Muscle of leg (tissue), 11 donors: ENCODE results near the gene FERMT1. TPM values are rescaled to one million over a fixed set of nuclear protein-coding genes. Genes with fewer than 3 reads are reported as not detected.

Experiments
- DNase-seq: peaks from one replicate; pipeline ENCODE4 v3.0.0; 2013
- H3K27ac ChIP-seq: one replicate; pipeline ENCODE4 v1.5.1; 2013; ENCODE audit warnings: mild to moderate bottlenecking, low read length, control low read depth
- H3K27me3 ChIP-seq: one replicate; pipeline ENCODE4 v1.6.1; 2013; ENCODE audit warnings: low read length; ENCODE audit not compliant: control insufficient read depth, insufficient read depth
- H3K36me3 ChIP-seq: one replicate; pipeline ENCODE4 v1.6.1; 2013; ENCODE audit warnings: low read length; ENCODE audit not compliant: control insufficient read depth, insufficient read depth
- H3K4me1 ChIP-seq: one replicate; pipeline ENCODE4 v1.6.1; 2013; ENCODE audit warnings: low read length; ENCODE audit not compliant: control insufficient read depth, insufficient read depth
- H3K4me3 ChIP-seq: one replicate; pipeline ENCODE4 v1.5.1; 2013; ENCODE audit warnings: low read length, control low read depth
- H3K9me3 ChIP-seq: replicated peaks from 2 replicates; pipeline ENCODE4 v1.6.1; 2013; ENCODE audit warnings: low read depth, low read length; ENCODE audit not compliant: control insufficient read depth
- WGBS: methylation state at CpG from one replicate; pipeline ENCODE4 v1.1.5; 2013; ENCODE audit warnings: missing lambda C conversion rate; ENCODE audit not compliant: insufficient coverage; 5-methylcytosine and 5-hydroxymethylcytosine counted together
- polyA plus RNA-seq, 8 donors: library from polyadenylated mRNA; unstranded; fragments of 120-200 nt; gene quantifications; one replicate each; pipeline versions ENCODE4 v1.2.1 to v1.2.3, GENCODE V29; 2013; ENCODE audit warnings: inconsistent platforms in 1 of 8, low replicate concordance in 1 of 8; ENCODE audit not compliant: insufficient read length in 8 of 8, insufficient read depth in 1 of 8
- total RNA-seq: library from RNA; stranded (reverse); fragments of 120-200 nt; gene quantifications from one replicate; pipeline ENCODE4 v1.2.4, GENCODE V29; 2013

FERMT1 gene
- total and polyA plus RNA-seq, 9 donors: 0.23 to 2.6 (median 0.42) TPM

DNA sequence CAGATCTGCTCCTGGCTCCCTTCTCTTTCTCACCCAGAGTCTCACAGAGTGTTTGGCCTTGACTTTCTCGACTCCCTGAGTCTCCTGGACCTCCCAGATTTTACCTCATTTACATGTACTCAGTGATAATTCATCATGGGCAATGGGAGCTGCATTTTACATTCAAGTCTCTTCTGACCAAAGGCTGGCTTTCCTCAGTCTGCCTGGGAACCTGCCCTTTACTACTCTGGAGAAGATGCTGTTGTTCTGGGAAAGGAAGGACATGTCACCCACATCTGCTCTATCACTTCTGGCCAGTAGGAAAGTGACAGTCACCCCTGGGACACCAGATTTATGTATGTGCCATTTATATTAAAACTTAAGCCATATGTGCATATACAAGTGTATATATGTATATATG is 76.4 kb downstream of the FERMT1 start:
- peaks cover 13% of the 10 kb centered on the region for H3K27me3 ChIP-seq
- H3K36me3 ChIP-seq: peaks cover 10% of the 10 kb centered on the region
- DNase-seq: peak; percentile 16
- WGBS: 100% methylated on average over 1 of the region's 1 CpG
- no peak overlapping the region for H3K27ac ChIP-seq
- no peak overlapping the region for H3K4me3 ChIP-seq
- no peaks in the 10 kb centered on the region for H3K9me3 ChIP-seq
- no peaks in the 10 kb centered on the region for H3K4me1 ChIP-seq

DNA sequence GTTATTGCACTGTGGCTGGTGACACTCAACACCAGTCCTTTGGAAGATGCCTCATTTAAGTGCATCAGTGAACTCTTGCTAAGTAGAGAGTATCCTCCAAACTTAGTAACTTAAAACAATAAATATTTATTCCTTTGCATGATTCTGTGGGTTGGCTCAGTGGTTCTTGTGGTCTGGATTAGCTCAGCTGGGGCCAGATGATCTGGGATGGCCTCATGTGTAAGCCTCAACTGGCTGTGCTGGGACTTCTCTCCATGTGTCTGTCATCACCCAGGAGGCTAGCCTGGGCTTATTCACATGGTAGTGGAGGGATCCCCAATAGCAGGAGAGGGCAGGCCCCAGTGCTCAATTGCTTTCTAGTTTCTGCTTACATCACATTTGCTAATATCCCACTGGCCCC is 77.3 kb downstream of the FERMT1 start:
- peaks cover 19% of the 10 kb centered on the region for H3K36me3 ChIP-seq
- no peak for DNase-seq
- no peaks in the 10 kb centered on the region for H3K9me3 ChIP-seq

DNA sequence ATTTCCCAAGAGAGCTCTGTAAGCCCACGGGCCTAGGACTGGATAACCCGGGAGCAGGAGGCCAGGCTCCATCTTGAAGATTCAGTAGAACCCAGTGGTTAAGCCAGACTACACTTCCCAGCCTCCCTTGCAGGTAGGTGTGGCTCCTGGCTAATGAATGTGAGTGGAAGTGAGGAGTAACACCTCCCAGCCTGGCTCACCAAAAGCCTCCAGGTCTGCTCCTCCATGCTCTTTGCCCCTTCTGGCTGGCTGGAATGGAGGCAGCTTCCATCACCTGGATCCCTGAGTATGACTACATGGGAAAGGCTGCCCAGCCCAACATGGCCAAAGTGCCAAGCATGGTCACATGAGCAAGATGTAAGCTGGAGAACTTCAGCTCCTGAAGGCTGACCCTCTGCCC is 78.7 kb downstream of the FERMT1 start:
- Histone ChIP-seq H3K9me3 (no peaks in the 10 kb centered on the region), H3K36me3 (peaks cover 28% of the 10 kb centered on the region), H3K4me1 (no peaks in the 10 kb centered on the region), H3K27ac (no peak overlapping the region), H3K27me3 (peaks cover 2% of the 10 kb centered on the region), H3K4me3 (no peak overlapping the region)
- DNase-seq: no peak
- WGBS: 100% methylated on average over 2 of the region's 2 CpGs

More for the DNA sequence above, 77.3 kb downstream of the FERMT1 start:
- Histone ChIP-seq H3K27ac (no peak overlapping the region), H3K4me1 (no peaks in the 10 kb centered on the region), H3K27me3 (peaks cover 5% of the 10 kb centered on the region), H3K4me3 (no peak overlapping the region)

DNA sequence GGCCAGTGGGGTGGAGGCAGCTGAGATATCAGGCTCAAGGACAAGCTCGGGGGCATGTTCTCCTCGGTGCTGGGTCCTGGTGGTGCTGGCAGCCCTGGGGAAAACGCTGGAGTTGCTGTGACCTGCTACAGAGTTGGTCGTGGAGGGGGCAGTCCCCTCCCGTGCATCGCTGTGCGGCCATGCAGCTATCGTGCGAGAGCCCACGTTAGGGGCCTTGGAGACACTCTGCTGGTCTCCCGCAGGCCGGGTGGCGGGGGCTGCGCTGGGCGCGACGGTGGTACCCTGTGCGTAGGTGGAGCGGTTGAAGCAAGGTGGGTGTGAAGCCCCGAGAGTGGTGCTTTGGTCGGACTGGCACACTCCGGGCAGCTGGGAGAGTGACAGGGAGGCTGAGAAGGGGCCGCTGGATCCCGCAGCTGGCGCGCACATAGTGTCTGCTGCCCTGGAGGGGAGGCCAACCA is 81.0 kb downstream of the FERMT1 start:
- Histone ChIP-seq H3K27me3 (no peaks in the 10 kb centered on the region), H3K4me1 (no peaks in the 10 kb centered on the region), H3K9me3 (no peaks in the 10 kb centered on the region), H3K4me3 (no peak overlapping the region), H3K27ac (no peak overlapping the region), H3K36me3 (peaks cover 38% of the 10 kb centered on the region)
- DNase-seq: no peak
- WGBS: 89% methylated on average over 22 of the region's 26 CpGs

DNA sequence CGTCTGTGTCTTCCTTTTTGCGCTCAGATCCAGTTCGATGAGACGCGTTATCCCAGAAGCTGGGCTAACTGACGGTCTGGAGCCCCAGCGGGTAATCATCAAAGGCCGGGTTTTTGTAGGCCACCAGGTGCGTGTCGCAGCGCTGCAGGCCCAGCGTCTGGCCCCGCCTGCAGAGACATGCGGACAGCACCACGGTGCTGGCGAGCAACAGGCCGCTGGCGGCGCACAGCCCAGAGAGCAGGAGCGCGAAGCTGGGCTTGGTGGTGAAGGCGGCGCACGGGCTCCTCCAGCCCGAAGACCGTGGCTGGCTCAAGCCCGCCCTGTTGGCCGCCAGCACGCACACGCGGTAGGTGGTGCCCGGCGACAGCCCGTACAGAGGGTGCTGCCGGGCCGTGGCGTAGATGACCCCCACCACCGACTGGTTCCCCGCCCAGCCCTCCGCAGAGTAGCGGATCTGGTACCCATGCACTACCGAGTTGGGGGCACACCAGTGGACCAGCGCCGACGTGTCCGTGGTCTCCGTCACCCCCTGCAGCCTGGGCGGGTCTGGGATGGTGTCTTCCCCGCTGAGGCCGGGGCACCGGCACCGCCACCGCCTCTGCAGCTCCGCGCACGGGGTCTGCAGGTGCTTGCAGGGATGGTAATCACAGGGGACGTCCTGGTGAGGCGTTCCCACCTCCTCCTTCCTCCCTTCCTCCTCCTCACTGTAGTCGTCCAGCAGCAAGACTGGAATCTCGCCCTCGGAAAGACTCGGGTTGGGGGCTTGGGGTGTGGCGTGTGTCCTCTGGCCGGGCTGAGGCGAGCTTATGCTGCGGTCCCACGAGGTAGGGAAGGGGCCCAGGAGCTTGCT is 81.6 kb downstream of the FERMT1 start:
- peaks cover 42% of the 10 kb centered on the region for H3K36me3 ChIP-seq
- WGBS: 62% methylated on average over 61 of the region's 67 CpGs
- no peak overlapping the region for H3K4me3 ChIP-seq

DNA sequence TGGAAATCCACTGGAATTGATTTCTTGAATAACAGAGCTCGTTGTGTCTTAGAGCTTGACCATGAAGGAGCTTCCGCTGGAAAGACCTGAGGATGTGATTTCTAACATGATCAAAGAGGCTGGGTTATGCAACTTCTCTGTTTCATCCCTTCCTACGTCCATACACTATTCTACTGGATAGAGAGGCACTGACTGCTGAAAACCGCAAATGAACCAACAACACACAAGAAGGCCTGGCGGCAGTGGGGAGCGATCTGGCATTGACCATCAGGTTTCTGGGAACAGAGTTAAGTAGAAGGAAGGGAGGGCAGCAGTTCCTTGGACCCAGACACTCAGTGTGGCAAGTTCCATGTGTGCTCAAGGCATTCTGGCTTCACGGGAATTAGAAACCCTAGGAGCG is 82.3 kb downstream of the FERMT1 start:
- WGBS: 82% methylated on average over 3 of the region's 8 CpGs
- no peaks in the 10 kb centered on the region for H3K4me1 ChIP-seq
- H3K9me3 ChIP-seq: no peaks in the 10 kb centered on the region
- no peak overlapping the region for H3K27ac ChIP-seq
- no peaks in the 10 kb centered on the region for H3K27me3 ChIP-seq
- no peak for DNase-seq
- H3K36me3 ChIP-seq: peaks cover 45% of the 10 kb centered on the region
- no peak overlapping the region for H3K4me3 ChIP-seq

More for the DNA sequence above, 81.6 kb downstream of the FERMT1 start:
- no peak for DNase-seq
- Histone ChIP-seq H3K27me3 (no peaks in the 10 kb centered on the region), H3K27ac (no peak overlapping the region), H3K4me1 (no peaks in the 10 kb centered on the region), H3K9me3 (no peaks in the 10 kb centered on the region)

DNA sequence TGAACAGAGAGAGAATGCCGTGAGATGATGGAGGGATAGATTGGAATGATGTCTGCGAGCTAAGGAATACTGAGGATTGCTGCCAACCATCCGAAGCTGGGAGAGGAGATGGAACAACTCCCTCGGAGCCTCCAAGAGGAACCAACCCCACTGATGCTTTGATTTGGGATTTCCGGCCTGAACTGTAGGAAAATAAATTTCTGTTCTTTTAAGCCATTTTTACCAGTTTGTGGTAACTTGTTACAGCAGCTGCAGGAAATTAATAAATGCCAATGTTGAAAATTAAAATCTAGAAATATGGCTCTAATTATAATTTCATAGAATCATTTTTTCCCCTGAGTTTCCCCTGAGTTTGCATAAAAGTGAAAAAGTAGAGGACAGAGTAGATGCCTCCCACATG is 83.1 kb downstream of the FERMT1 start:
- WGBS: no CpG with 5 or more reads among the region's 5 CpGs
- no peak overlapping the region for H3K27ac ChIP-seq
- H3K27me3 ChIP-seq: no peaks in the 10 kb centered on the region
- H3K4me1 ChIP-seq: no peaks in the 10 kb centered on the region
- DNase-seq: peak; percentile 19
- no peaks in the 10 kb centered on the region for H3K9me3 ChIP-seq
- H3K4me3 ChIP-seq: no peak overlapping the region
- H3K36me3 ChIP-seq: peaks cover 48% of the 10 kb centered on the region

DNA sequence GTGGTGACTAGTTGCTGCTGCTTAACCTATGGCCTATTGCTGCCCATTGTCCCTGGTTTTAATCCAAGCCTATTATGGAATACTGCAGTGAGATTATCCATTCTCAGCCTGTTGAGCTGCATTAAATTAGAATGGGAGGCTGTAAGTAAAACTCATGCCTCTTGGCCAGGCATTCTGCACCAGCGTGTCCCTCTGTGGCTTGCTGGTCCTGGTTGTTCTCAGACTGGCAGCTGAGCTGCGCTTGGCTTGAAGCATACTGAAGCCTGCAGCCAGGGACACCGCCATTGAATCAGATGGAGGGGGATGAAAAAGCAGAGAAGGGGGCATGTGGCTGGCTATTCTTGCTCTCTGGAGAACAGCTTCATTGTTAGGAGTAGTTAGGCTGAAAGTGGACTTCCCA is 84.6 kb downstream of the FERMT1 start:
- no peak overlapping the region for H3K4me3 ChIP-seq
- H3K36me3 ChIP-seq: peaks cover 59% of the 10 kb centered on the region
- H3K9me3 ChIP-seq: no peaks in the 10 kb centered on the region
- WGBS: 66% methylated on average over 2 of the region's 3 CpGs
- H3K4me1 ChIP-seq: no peaks in the 10 kb centered on the region
- no peak for DNase-seq
- no peak overlapping the region for H3K27ac ChIP-seq
- H3K27me3 ChIP-seq: no peaks in the 10 kb centered on the region

DNA sequence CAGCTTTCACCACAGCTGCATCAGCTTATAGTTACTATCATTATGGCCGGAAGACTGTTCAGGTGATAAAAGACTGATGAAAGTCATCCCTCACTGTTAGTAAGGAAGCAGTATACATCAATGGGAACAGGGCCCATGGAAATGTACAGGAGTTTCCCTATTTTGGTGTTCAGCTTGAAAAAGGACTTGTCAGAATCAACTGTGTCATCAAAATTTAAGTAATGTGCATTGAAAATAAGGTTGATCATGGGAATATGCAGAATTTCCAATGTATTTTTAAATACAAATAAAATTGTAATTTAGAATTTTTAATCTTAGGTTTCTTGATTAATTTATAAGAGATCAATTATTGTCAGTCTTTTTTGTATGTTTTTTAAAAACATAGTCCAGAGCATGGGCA is 85.7 kb downstream of the FERMT1 start:
- 80% methylated on average over 1 of the region's 1 CpG for WGBS
- H3K27ac ChIP-seq: no peak overlapping the region

DNA sequence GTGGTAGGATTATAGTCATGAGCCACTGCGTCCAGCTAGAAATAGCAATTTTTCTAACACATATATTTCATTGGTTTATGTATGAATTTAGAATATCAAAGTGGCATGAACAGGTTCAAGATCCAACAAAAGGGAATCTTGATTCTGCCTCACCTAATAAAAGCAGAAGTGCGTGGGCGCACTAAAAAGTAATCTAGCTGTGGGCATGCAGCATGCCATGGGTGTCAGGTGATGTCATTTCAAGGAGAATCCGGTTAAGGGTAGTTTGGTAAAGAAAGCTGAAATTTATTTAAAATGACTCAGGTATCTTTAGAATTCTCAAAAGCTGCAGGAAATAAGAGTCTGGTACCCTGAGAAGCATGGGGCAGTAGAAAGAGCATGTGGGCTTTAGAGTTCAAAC is 86.6 kb downstream of the FERMT1 start:
- Histone ChIP-seq H3K4me3 (no peak overlapping the region), H3K27ac (no peak overlapping the region), H3K36me3 (peaks cover 50% of the 10 kb centered on the region), H3K4me1 (no peaks in the 10 kb centered on the region), H3K27me3 (no peaks in the 10 kb centered on the region), H3K9me3 (no peaks in the 10 kb centered on the region)
- 67% methylated on average over 1 of the region's 4 CpGs for WGBS
- no peak for DNase-seq

More for the DNA sequence above, 85.7 kb downstream of the FERMT1 start:
- DNase-seq: no peak
- no peaks in the 10 kb centered on the region for H3K9me3 ChIP-seq
- H3K36me3 ChIP-seq: peaks cover 59% of the 10 kb centered on the region
- no peak overlapping the region for H3K4me3 ChIP-seq
- H3K27me3 ChIP-seq: no peaks in the 10 kb centered on the region
- H3K4me1 ChIP-seq: no peaks in the 10 kb centered on the region
